Small intestine (tissue), 7 donors: ENCODE measurements around the gene CCDC13. TPM values are rescaled to one million over a fixed set of nuclear protein-coding genes. Genes with fewer than 3 reads are reported as not detected.

Experiments
- DNase-seq, 2 donors: peaks; one replicate each; pipeline versions ENCODE4 v3.0.0 to v3.0.0-alpha.2; 2013
- FAIRE-seq: peaks from 2 replicates; lab custom pipeline; 2012; peaks lifted over from hg19 to GRCh38; lab: Jason Lieb, UNC
- H3K27ac ChIP-seq, 3 donors: one replicate each; pipeline ENCODE4 v1.5.1; 2013; ENCODE audit warnings: low read length in 2 of 3, mild to moderate bottlenecking in 2 of 3, control low read depth in 1 of 3, inconsistent platforms in 1 of 3, low read depth in 1 of 3, moderate library complexity in 1 of 3
- H3K27me3 ChIP-seq, 3 donors: one replicate each; pipeline ENCODE4 v1.6.1; 2013; ENCODE audit warnings: low read length in 3 of 3, inconsistent platforms in 1 of 3; ENCODE audit not compliant: control insufficient read depth in 3 of 3, insufficient read depth in 3 of 3
- H3K36me3 ChIP-seq, 3 donors: one replicate each; pipeline ENCODE4 v1.6.1; 2013; ENCODE audit warnings: low read length in 3 of 3, inconsistent platforms in 1 of 3, low read depth in 1 of 3, mild to moderate bottlenecking in 1 of 3, moderate library complexity in 1 of 3; ENCODE audit not compliant: control insufficient read depth in 3 of 3, insufficient read depth in 2 of 3
- H3K4me1 ChIP-seq, 3 donors: one replicate each; pipeline ENCODE4 v1.6.1; 2013; ENCODE audit warnings: low read length in 2 of 3, inconsistent platforms in 1 of 3, low read depth in 1 of 3, mild to moderate bottlenecking in 1 of 3, moderate library complexity in 1 of 3; ENCODE audit not compliant: control insufficient read depth in 3 of 3, insufficient read depth in 2 of 3
- H3K4me3 ChIP-seq, 3 donors: one replicate each; pipeline ENCODE4 v1.5.1; 2013; ENCODE audit warnings: low read length in 3 of 3, control low read depth in 1 of 3, inconsistent platforms in 1 of 3, low read depth in 1 of 3, mild to moderate bottlenecking in 1 of 3, moderate library complexity in 1 of 3
- H3K9me3 ChIP-seq, 2 donors: one replicate each; pipeline ENCODE4 v1.6.1; 2013; ENCODE audit warnings: low read depth in 1 of 2, low read length in 1 of 2; ENCODE audit not compliant: control insufficient read depth in 2 of 2, insufficient read depth in 1 of 2
- WGBS, 3 donors: extraction: QIAGEN DNeasy Blood & Tissue Kit; methylation state at CpG; one replicate each; pipeline ENCODE4 v1.1.7; 2013; 5-methylcytosine and 5-hydroxymethylcytosine counted together
- polyA plus RNA-seq, 4 donors: library from polyadenylated mRNA; stranded (reverse) in 3 of 4; unstranded in 1 of 4; fragments of 200-250 nt in 3 of 4; fragments of 120-200 nt in 1 of 4; gene quantifications; one replicate each; pipeline versions ENCODE4 v1.2.1 to v1.2.3, GENCODE V29; 2013
- donor health status: healthy with polysubstance abuse.
- donor health status: control.
- donor health status: control.
- donor health status: Bipolar disorder and iron deficiency.
- donor health status: healthy.

Gene CCDC13
- polyA plus RNA-seq, 4 donors, result 0.37 to 2.7 (median 0.66) TPM

GRCh38 chr3:42725454-42725853, 47.6 kb downstream of the CCDC13 start:
- DNase-seq (no peak), FAIRE-seq (no peak)
- WGBS, 3 donors, result 79 to 89% (median 82%) methylated on average over 2 of the region's 2 CpGs

GRCh38 chr3:42723219-42723618, 49.8 kb downstream of the CCDC13 start:
- no peaks in the 10 kb centered on the region for H3K4me1 ChIP-seq
- no peaks in the 10 kb centered on the region for H3K36me3 ChIP-seq
- DNase-seq (no peak), FAIRE-seq (no peak)
- 96 to 97% (median 96%) methylated on average over 2 of the region's 2 CpGs for WGBS, 3 donors
- no peaks in the 10 kb centered on the region for H3K27me3 ChIP-seq
- no peaks in the 10 kb centered on the region for H3K9me3 ChIP-seq
- H3K27ac ChIP-seq, result no peak overlapping the region
- H3K4me3 ChIP-seq, result no peak overlapping the region

More at GRCh38 chr3:42725454-42725853, 47.6 kb downstream of the CCDC13 start:
- no peaks in the 10 kb centered on the region for H3K36me3 ChIP-seq
- no peaks in the 10 kb centered on the region for H3K4me1 ChIP-seq
- no peak overlapping the region for H3K4me3 ChIP-seq
- H3K27ac ChIP-seq, result no peak overlapping the region
- H3K9me3 ChIP-seq, result no peaks in the 10 kb centered on the region
- no peaks in the 10 kb centered on the region for H3K27me3 ChIP-seq

Other genes starting within 250 kb of the CCDC13 start
- gene SEC22C, start 191.3 kb downstream of the CCDC13 start, polyA plus RNA-seq, result 10 to 100 TPM; 24.1 to 49.9 (median 39.5) TPM
- 10 to 100 TPM; 41.9 to 87.9 (median 60.4) TPM for gene SS18L2, start 182.4 kb downstream of the CCDC13 start, polyA plus RNA-seq
- 100 to 1,000 TPM in 1 of 4 donors, 10 to 100 TPM in 3; 11.3 to 122 (median 18.3) TPM for gene NKTR, start 172.6 kb downstream of the CCDC13 start, polyA plus RNA-seq
- gene ZBTB47, start 119.6 kb downstream of the CCDC13 start, polyA plus RNA-seq, result 10 to 100 TPM in 1 of 4 donors, 1 to 10 TPM in 2, under 1 TPM in 1; 0.89 to 11.4 (median 7.8) TPM
- 1 to 10 TPM in 1 of 4 donors, under 1 TPM in 3; 0.01 to 1.1 (median 0.60) TPM for gene KLHL40, start 87.7 kb downstream of the CCDC13 start, polyA plus RNA-seq
- gene HHATL, start 70.5 kb downstream of the CCDC13 start, polyA plus RNA-seq, result 1 to 10 TPM in 2 of 4 donors, under 1 TPM in 2; 0.13 to 5.4 (median 1.2) TPM
- 100 to 1,000 TPM; 118 to 333 (median 255) TPM for gene HIGD1A, start 31.2 kb upstream of the CCDC13 start, polyA plus RNA-seq
- 1 to 10 TPM in 2 of 4 donors, under 1 TPM in 2; 0.22 to 2.5 (median 1.3) TPM for gene ACKR2, start 36.2 kb upstream of the CCDC13 start, polyA plus RNA-seq
- gene CYP8B1, start 102.6 kb upstream of the CCDC13 start, polyA plus RNA-seq, result under 1 TPM in 2 of 4 donors, not detected in 2; 0.01 to 0.25 TPM
- gene ZNF662, start 132.9 kb upstream of the CCDC13 start, polyA plus RNA-seq, result 10 to 100 TPM in 1 of 4 donors, 1 to 10 TPM in 1, under 1 TPM in 2; 0.54 to 20.4 (median 1.1) TPM
- gene GASK1A, start 206.1 kb upstream of the CCDC13 start, polyA plus RNA-seq, result 1 to 10 TPM in 2 of 4 donors, under 1 TPM in 2; 0.27 to 3.3 (median 1.4) TPM